Cerebellar nuclear complex (tissue), 1 donor: ENCODE measurements around the gene NXPH2.
"Not testable (repeated sequence)": the region's sequence is repeated elsewhere in the genome, so short reads cannot be mapped to it uniquely, and the experiment has no call there.

Experiments used
- DNase-seq, 2 experiments: peaks; one replicate each; lab custom pipeline; 2025; lab: John Stamatoyannopoulos, UW

Gene NXPH2

DNA sequence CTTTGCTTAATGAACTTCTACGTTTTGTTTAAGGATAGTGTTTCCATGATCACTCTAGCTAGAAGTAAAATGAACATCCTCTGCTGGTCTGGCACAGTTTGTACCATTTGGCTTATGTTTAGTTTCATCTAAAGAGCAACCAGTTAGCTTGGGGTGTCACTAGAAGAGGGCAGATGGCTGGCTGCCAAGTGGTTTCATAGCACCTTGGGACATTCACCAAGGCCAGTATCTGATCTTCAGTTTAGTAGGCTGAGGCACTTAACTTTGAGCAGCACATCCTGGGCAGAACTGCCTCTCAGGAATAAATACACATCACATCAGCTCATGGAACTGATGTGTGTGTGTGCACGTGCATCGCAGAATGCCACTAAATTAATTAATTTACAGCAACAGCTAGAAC is 68.4 kb downstream of the NXPH2 start:
- no peak for DNase-seq

DNA sequence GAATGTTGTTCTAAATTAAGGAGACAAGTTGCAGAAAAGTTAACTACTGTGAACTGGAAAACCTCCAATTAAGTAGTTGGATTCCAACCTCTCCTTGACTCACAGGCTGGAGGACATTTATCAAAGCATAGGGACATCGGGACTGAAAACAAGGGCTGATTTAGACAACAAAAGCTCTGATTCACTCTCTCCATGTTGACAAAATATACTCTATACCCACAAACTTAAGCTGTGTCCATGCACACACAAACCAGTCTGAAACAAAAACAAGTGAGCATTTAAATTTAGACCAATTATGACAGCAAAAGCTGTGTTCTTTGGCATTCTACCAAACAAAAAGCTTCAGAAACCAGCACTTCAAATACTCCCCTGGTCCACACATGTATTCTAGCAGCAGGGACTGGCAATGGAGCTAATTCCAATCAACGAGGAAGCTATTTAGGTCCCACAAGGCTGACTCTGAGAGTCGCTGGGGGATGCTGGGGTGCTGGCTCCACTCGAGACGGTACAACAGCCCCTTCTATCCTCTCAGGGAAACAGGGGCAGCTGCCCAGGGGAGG is 71.4 kb downstream of the NXPH2 start:
- DNase-seq = no peak

DNA sequence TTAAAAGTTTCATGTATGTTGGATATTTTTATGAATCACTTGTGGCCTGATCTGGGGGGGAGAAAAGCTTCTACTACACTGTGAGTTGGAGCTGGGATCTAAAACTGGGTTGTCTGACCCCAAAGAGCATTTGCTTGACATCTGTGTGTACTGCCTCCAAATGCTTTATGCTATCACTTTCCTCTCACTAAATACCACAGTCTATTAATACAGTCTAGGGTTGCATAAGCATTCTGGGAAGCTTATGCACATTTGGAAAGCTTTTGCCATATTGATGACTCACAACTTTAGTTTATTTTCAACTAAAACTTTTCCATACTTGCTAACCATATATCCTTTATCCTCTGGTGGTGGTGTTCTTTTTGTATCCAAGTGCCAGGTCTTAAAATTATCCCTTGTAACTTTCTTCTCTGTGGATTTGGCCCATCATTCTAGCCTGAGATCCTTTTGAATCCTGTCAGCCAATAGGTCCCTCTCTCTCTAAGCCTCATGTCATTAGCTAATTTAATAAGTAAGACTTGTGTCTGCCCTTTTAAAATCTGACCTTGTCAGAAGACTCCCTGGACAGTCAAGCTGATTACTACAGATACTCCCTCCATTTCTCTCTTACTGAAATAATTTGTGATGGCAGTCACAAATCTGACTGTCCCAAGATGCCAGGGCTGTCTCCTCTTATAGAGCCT is 72.7 kb downstream of the NXPH2 start:
- no peak for DNase-seq

DNA sequence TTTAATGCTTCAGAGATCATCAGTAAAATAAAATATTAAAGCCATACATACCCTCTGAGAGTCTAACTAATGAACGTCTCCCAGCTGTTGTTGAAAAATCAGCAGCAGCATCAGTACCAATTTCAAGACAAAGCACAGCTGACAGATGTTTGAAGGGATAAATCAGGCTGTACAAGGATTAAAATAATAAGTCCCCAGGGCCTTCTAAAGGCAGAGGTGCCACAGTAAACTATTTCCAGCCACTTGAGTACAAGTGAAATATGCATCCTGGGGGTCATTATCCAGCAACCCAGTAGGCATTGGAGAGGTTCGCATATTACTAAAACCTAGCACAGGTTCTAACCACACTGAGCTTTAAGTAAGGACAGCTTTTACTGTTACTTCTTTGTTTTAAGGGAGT is 76.9 kb downstream of the NXPH2 start:
- no peak for DNase-seq

DNA sequence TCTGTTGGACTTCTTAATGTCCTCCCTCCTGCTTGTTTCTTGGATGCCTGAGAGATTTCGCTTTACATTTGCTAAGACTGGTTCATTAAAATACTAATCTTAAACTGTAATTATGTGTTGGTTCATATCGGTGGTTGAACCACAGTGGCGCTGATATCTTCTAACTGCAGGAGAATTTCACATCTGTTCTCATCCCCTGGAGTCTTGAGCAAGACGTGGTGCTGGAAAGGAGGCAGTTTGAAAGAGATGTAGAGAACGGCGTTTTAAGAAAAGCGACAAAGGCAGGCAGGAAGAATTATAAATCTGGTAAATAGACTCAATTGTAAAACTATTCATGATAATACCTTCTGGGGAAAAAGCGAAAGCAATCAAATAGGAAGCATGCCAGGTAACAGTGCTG is 79.5 kb downstream of the NXPH2 start:
- DNase-seq = no peak

DNA sequence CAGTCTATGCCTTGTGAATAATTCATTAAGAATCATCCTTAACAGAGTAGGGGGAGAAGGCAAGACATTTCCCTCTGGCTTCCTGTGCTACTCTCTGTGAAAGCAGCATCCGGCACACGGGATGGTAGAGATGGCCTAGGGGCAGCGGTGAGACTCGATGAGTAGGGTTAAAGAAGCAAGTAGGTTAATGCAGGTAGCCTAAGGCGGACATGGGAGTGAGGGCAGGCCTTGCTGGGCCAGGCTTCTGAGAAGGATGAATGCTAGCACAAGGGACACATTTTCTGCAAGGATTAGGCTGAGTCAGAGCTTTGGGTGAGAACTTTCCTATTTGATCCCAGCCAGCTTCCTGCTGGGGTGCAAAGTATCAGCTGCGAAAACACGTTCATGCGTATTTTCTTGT is 80.8 kb downstream of the NXPH2 start:
- no peak for DNase-seq

DNA sequence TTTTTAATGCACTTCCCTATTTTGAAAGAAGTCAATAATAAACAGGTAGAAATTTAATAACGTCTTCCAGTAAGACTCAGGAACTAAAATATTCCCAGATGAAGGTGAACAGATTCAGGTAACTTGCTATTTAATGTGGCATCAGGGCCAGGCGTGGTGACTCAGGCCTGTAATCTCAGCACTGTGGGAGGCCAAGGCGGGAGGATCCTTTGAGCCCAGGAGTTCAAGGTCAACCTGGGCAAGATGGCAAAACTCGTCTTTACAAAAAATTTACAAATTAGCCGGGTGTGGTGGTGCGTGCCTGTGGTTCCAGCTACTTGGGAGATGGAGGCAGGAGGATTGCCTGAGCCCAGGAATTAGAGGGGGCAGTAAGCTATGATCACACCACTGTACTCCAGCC is 81.8 kb downstream of the NXPH2 start:
- DNase-seq = no peak

DNA sequence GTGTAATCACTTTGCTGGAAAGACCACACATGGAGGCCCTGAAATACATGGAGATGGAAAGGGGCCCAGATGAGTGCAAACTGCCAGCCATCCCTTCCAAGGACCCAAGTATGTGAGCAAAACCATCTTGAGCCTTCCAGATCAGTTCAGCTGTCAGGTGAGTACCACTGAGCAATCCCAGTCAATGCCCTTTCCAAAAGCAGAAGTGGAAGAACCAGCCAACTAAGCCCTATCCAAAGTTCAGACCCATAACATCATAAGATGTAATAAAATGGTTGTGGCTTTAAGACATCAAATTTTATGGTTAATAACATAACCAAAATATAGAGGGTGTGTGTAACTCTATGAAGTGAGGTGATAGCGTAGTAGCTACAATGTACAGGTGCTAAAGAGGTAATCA is 88.5 kb downstream of the NXPH2 start:
- no peak for DNase-seq

DNA sequence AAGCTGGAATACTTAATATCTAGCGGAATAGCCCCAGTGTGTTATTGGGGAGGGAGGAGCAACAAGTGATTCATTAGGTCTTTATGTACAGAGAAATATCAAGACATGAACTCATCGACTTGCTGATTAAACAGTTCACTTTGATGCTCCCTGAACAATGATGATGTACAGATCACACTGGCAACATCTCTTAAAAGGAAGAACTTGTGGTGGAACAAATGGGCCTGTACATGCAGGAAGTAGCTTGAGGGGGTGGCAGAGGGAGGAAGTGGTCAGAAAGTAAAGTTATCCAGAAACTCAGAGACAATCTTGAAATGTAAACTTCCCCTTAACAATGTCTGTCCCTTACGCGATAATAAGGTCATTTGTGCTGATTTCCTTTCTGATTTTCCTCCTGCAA is 90.5 kb downstream of the NXPH2 start:
- no peak for DNase-seq

DNA sequence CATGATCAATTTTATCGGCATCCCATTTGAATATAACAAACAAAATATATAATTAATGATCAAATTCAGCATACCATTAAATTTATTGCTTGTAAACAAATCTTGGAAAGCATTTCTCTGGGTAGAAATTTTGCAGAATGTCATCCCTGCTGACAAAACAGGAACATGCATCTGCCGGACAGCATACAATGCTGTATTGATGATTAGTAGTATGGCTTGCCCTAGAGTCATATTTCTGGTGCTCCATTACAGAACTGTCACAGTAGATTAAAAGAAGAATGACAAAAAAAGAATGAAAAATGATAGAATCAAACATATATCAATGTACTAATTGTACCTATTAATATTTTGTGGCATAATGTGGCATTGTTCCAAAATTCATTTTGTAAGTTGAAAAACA is 98.0 kb downstream of the NXPH2 start:
- no peak for DNase-seq

DNA sequence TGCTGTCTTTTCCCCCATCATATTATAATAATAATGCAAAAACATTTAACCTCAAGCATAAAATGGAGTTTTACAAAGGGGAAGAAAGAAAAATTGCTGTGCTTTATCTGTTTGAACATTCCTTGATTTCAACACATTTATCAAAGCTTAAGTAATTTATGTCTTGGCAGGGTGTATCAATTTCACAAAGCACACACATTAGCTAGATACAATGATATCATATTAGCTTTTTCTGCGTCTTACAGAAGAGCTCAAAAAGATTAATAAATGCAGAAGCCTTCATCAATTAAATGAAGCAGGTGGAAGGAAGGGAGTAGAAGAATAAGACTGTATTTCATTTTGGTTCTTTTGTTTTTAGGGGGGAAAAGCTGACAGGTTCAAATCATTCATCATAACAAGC is 103.0 kb downstream of the NXPH2 start:
- DNase-seq = no peak

DNA sequence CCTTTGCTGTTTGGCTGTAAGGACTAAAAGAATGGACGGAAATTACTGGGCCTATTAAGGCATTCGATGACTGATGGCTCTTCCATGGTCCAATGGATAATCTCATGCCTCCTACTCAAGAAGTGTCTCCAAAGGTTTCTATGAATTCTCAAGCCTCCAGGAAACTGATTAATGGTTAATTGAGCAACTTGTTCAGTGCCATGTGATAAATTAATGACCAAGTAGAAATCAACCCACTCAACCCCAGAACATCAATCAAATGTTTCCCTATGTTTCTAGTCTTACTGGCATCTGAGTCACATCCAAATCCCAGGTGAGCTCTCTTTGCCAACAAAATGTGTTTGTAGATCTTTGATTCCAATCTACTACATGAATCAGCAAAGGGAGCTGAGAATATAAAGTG is 103.6 kb downstream of the NXPH2 start:
- DNase-seq = no peak

DNA sequence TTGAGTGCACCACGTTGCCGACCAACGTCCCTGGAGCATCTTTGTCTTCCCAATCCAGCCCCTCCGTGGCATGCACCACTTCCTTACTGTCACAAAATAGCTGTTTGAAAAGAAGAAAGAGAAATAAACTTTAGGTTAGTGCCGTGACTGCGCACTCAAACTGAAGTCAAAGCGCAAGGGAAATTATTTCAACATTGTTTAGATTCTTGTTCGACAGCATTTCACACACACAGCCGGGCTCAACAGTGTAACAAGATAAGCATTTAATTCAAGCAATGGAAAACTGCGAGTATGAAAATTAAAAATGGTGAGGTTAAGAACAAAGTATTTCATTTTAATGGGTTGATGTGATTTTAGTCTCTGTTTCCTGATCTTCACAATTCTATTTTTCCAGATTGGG is 108.6 kb downstream of the NXPH2 start:
- DNase-seq = no peak

DNA sequence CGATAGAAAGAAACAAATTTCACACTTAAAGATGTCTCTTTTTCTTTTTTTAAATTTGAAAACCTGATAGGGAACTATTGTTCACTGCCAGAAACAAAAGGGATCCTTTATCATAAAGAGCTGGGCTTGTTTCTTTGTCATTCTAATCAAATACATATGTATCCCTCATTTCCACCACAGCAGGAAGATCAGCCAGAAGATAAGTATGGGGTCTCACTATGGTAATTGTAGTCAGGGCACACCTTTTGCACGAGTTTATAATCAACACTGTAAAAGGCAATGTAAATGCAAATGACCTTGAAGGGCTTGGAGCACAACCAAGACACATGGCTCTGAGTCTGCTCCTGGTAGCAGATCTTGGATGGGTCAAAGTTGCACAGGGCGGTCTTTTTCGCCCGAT is 109.5 kb downstream of the NXPH2 start:
- DNase-seq = no peak

DNA sequence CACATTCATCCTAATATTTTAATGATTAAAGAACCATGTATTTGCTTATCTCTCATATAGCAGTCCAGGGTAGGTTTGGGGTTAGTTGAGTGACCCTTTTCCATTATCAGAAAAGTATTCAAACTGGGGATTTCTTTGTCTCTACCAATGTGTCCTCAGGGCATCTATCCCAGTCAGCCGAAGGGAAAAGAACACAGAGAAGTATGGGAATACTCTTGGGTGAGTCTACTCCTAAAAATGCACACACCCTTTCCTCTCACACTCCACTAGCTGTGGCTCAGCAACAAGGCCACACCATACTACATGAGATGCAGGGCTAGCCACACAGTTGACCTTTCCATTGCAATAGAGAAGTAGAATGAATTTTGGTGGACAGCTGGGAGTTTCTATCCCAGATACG is 114.3 kb downstream of the NXPH2 start:
- DNase-seq = no peak

DNA sequence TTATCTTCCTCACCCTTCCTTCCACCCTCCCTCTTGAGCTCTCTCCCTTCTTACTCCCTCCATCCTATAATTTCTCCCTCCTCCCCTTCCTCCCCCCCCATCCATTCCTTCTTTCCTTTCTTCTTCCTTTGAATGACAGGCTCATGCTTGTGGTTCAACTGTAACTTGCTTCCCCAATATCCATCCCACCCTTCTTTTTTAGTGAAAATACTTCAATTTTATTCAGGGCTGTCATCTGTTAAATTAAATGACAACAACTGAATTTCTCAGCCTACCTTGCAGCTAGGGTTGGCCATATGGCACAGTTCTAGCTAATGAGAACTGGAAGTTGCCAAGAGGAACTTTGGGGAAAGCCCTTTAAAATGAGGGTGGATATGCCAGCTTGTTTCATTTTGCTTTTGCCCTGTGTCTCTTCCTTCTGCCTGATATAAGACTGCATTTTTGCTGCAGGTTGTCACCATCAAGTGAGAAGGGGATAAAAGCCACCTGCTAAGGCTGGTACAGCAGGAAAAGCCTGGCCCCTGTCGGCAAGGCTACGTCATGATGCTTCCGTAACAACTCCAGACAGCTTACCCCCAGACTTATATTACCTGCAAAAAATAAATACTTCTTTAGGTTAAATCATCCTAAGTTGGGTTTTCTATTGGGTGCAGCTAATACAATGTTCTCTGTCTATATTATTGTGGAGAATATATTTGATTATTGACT is 121.8 kb downstream of the NXPH2 start:
- no peak for DNase-seq

DNA sequence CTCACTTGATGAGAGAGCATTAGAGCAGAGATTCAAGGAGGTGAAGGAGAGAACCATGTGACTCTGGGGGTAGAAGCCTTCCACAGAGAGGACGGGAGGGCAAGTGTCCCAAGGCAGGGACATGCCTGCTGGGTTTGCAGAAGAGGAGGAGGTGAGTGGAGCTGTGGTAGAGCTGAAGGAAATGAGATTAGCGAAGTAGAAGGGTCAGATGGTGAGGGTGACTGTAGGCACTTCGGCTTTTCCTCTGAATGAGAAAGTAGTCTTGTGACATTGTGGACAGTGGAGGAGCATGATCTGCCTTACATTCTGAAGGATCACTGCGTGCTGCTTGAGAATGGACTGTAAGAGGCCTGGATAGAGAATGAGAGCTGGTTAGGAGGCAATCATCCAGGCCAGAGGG is 126.0 kb downstream of the NXPH2 start:
- no peak for DNase-seq

DNA sequence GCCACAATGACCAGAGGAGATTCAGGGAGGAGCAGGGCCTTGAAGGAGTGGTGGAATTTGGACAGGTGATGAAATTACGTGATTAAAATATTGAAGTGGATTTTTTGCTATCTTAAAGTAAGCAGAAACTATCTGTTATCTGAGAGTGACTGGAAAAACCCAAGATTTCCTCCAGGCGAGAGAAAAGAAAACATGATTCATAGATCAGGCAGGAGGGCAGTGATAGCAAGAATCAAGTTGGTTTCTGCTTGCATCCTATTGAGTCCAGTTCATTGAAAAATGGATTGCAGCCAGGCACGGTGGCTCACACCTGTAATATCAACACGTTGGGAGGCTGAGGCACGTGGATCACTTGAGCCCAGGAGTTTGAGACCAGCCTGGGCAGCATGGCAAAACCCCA is 127.8 kb downstream of the NXPH2 start:
- no peak for DNase-seq

DNA sequence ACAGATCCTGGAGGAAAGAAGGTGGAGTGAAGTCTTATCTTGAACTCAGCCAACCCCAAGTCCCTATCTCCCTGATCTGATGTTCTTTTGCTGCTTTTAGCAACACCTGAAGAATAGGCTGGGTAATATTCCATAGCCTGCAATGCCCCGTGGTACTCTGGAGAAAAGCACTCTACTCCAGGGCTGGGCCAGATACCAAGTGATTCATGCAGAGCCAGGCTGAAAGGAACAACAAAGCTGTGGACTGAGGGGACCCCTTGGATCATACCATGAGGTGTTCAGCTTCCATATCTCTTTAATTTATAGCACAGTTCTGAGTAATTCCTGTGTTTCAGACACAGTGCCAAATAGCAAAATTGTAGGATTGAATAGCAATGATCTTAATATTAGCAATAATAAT is 130.6 kb downstream of the NXPH2 start:
- DNase-seq = no peak

DNA sequence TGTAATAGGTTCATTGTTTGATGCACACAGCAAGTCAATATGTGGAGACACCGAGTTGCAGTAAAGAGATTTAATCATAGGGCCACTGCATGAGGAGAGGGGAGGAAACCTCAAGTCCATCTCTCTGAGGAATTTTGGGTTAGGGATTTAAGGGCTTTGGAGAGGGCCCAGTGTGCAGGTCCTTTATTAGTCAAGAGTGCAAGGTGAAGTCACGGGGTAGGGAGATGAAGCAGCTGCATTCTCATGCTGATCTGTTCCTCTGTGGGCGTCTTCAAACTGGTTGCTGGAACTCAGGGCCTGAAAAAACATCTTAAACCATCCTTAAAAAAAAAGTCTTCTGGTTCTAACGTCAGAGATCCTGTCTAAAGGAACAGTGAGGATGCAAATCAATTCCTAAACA is 131.6 kb downstream of the NXPH2 start:
- no peak for DNase-seq

DNA sequence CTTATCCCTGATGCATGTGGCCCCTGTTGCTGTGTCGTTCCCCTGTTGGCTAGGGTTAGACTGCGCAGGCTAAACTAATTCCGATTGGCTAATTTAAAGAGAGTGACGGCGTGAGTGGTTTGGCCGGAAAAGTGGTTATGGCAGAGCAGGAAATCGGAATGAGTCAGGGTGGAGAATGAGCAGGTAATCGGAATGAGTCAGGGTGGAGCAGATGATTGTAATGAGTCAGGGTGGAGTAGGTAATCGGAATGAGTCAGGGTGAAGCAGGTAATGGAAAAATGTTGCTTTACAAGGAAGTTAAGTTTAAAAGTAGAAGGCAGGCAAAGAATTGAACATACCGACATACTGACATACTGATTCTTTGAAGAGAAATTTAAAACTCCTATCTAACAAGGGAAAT is 135.4 kb downstream of the NXPH2 start:
- DNase-seq = not testable (repeated sequence)

DNA sequence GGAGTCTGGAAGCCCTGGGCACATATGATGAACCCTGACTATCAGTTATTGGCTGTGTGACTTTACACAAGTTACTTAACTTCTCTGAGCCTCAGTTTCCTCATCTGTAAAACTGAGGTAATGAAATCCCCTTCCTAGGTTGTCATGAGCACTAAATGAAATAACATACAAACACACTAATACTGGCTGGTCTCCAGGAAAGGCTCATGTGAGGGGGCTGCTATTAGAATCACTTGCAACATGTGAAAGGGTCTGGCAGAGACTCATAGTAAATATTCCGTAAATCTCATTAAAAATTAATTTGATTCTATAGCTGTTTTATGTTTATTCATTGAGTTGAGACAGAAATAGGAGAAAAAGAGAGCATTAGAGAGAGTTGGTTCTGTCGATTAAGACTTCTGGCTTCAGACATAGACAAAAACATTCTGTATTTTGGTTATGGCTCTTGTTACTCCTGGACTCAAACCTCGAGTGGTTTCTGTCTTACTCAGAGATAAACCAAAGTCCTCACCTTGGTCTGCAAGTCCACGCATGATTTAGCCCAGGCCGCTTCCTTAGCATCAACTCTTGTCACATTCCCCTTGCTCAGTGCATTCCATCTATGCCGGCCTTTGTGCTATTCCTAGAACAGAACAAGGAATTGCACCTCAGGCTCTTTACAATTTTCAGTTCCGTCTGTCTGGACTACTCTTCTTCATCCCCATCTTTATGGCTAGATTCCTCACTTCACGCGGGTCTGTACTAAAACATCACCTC is 139.1 kb downstream of the NXPH2 start:
- no peak for DNase-seq

DNA sequence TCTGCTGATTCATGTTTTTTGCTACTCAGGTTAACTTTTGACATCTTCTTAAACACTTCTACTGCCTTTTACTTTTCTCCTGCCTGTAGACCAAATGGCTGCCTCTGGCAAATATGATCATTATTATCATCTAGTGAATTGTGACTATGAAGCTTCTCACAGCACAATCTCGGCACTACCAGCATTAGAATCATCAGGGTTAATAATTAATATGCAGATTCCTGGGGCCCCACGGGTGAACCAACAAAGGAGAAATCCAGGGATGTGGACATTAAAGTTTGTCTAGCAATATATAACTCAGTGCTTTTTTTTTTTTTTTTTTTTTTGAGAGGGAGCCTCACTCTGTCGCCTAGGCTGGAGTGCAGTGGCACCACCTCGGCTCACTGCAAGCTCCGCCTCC is 142.5 kb downstream of the NXPH2 start:
- no peak for DNase-seq
